ENCODE data around the gene KIF2C.

DNA sequence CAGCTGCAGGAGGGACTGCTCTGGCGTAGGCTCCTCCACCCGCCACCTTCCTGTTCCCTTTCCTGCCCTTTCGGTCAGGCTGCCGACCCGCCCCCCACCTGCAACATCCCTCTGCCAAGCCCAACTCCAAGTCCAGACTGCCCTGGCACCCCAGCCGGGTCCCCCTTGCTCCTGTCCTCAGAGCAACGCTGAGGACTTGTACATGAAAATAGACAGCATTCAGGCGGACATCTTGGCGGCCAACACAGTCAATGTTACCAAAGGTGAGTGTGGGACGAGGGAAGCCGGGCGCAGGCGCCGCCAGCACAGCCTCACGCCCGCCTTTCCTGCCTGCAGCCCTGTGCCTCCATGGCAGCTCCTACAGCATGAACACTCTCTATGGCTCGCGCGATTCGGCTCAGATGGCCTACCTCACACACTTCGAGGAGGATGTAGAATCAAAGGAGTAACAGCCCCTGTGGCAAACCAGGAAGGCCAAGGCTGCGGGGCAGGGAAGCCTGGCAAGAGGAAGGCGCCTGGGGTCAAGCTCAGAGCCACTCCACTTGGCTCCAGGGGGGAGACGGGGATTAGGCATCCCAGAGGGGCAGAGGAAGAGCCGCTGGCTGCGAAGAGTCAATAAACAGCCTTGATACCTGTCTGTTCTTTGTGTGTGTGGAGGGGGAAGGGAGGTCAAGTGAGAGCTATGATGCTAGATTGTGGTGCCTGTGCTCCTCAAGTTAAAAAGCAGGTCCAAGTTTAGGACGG, 14.5 kb upstream of the KIF2C start:
- TF ChIP-seq, protein P1, sequence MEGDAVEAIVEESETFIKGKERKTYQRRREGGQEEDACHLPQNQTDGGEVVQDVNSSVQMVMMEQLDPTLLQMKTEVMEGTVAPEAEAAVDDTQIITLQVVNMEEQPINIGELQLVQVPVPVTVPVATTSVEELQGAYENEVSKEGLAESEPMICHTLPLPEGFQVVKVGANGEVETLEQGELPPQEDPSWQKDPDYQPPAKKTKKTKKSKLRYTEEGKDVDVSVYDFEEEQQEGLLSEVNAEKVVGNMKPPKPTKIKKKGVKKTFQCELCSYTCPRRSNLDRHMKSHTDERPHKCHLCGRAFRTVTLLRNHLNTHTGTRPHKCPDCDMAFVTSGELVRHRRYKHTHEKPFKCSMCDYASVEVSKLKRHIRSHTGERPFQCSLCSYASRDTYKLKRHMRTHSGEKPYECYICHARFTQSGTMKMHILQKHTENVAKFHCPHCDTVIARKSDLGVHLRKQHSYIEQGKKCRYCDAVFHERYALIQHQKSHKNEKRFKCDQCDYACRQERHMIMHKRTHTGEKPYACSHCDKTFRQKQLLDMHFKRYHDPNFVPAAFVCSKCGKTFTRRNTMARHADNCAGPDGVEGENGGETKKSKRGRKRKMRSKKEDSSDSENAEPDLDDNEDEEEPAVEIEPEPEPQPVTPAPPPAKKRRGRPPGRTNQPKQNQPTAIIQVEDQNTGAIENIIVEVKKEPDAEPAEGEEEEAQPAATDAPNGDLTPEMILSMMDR (IDR thresholded peaks at IDR 0.05): no peak
- TF ChIP-seq, protein P2, sequence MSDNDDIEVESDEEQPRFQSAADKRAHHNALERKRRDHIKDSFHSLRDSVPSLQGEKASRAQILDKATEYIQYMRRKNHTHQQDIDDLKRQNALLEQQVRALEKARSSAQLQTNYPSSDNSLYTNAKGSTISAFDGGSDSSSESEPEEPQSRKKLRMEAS (IDR thresholded peaks at IDR 0.05; ENCODE audit: low read depth): no peak
